Hepatocyte (in vitro differentiated cells): ENCODE measurements around the gene OTOL1.

ENCODE experiments used
- EZH2 ChIP-seq: fragments of 200-600 bp; sonication (generic); IDR thresholded peaks from 2 replicates; pipeline ENCODE4 v1.6.1; 2016; ENCODE audit warnings: antibody characterized with exemption, mild to moderate bottlenecking, borderline replicate concordance
- TF ChIP-seq, protein P1 (sequence below): fragments of 200-600 bp; sonication (generic); IDR thresholded peaks from 2 replicates; pipeline ENCODE4 v1.5.1; 2016; ENCODE audit warnings: antibody characterized with exemption, mild to moderate bottlenecking; ENCODE audit not compliant: poor library complexity

DNA sequence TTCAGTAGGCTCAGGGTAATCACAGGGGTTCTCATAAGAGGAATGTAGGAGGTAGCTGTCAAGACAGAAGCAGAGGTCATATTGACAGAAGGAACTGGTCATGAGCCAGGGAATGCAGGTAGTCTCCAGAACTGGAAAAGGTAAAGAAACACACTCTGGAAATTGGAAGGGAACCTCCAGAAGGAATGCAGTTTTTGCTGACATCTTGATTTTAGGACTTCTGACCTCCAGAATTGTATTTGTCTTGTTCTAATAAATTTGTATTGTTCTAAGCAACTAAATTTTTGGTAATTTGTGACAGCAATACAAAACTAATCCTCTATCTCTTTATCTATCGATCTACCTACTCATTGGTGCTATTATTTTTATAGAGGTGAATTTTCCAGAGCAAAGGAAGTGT, 49.2 kb downstream of the OTOL1 start:
- TF ChIP-seq, protein P1, sequence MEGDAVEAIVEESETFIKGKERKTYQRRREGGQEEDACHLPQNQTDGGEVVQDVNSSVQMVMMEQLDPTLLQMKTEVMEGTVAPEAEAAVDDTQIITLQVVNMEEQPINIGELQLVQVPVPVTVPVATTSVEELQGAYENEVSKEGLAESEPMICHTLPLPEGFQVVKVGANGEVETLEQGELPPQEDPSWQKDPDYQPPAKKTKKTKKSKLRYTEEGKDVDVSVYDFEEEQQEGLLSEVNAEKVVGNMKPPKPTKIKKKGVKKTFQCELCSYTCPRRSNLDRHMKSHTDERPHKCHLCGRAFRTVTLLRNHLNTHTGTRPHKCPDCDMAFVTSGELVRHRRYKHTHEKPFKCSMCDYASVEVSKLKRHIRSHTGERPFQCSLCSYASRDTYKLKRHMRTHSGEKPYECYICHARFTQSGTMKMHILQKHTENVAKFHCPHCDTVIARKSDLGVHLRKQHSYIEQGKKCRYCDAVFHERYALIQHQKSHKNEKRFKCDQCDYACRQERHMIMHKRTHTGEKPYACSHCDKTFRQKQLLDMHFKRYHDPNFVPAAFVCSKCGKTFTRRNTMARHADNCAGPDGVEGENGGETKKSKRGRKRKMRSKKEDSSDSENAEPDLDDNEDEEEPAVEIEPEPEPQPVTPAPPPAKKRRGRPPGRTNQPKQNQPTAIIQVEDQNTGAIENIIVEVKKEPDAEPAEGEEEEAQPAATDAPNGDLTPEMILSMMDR: no peak
- no peak for TF ChIP-seq EZH2
